HG02840 (cell line): ENCODE results near the gene SLAMF1.
"Not testable (repeated sequence)": the region's sequence is repeated elsewhere in the genome, so short reads cannot be mapped to it uniquely, and the experiment has no call there.

Source experiments
- ATAC-seq: cut with Tn5 transposase; IDR thresholded peaks from one replicate; pipeline ENCODE4 v1.9.1; 2021; ENCODE audit warnings: mild to moderate bottlenecking, moderate library complexity, moderate number of reproducible peaks; ENCODE audit not compliant: unreplicated experiment, low FRiP score

SLAMF1 gene

GRCh38 chr1:160570840-160571239, 76.0 kb downstream of the SLAMF1 start:
- no peak for ATAC-seq

DNA sequence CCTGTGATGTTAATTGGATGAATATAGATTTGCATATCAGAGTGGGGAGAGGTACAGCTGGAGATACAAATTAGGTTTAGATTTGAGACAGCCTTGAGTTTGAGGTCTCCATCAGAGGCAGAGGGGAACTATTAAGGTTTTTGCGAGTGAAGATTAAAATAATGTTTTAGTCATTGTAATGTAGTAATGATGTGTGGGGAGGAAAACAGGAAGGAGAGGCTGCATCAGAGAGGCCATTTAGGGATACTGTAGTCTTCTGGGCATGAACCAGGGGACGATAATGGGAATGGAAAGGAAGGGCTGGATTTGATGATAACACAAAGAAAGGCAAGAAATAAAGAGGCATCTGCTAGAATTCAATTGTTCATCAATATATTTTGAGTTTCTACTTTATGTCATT, 77.0 kb downstream of the SLAMF1 start:
- no peak for ATAC-seq

DNA sequence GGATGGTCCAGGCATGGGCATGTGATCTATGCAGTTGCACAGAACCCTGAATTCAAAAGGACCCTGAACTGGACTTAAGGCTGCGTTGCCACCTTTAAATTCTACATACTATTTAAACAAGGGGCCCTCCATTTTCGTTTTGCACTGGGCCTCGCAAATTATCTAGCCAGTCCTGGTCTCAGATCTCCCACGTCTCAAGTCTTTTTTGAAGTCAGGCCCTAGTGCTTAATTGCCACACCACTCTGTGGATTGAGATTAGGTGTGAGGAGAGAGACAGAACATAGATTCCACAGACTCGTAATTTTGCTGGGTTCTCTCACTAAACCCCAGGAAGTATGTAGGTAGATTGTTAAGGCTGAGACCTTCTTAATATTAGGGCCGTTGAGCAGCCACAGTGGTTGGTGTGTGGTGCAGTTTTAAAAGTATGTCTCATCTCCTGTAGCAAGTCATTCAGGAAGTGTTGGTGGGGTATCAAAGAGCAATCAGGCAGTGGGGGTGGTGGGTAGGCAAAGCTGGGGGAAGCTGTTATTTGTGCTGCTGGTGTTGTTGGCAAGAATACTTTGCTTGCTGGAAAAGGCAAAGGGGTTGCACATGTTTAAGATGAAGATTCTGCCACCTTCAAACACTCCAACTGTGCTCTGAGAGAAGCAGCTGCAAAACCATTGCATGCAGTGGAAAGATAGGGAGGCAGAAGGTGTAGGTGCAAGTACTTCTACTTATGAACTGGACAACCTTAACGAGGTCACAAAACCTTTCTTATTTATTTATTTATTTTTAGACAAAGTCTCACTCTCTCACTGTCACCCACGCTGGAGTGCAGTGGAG, 78.8 kb downstream of the SLAMF1 start:
- ATAC-seq: no peak

DNA sequence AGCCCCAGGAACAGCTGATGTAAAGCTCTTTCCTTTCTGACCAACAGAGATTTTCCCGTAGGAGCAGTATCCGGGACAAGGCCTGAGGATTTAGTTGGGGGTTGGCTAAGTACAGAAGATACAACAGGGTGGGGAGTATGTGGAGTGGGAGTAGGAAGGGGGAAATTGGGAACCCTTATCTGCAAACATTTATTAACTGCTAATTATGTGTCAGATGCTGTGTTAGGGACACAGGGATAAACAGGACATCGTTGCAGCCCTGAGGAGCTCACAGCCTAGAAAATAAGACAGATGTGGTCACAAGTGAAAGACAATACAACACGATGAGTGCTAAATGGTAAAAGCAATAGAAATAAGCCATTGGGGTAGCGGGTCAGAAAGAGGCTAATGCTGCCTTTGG, 79.5 kb downstream of the SLAMF1 start:
- ATAC-seq: no peak

DNA sequence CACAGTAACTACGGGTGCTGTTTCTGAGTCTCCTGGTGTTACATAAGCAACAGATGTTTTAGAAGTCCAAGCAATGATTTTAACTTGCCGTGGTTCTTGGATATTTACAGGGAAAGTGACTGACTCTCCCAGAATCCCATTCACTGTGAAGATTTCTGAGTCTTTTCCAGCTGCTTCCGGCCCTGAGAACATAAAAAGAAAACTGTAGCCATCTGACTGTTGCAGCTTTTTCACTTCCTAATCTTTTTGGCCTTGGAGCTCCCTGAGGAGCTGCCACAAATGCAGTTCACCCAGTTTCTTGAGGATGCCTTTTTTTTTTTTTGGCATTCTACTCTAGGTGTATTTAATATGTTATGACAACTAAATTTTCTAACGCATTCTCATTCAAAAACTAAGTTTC, 81.3 kb downstream of the SLAMF1 start:
- no peak for ATAC-seq

- ATAC-seq: not testable (repeated sequence)
Observed at GRCh38 chr1:160563230-160563629, 83.6 kb downstream of the SLAMF1 start.

- not testable (repeated sequence) for ATAC-seq
Observed at GRCh38 chr1:160562745-160563144, 84.1 kb downstream of the SLAMF1 start.

DNA sequence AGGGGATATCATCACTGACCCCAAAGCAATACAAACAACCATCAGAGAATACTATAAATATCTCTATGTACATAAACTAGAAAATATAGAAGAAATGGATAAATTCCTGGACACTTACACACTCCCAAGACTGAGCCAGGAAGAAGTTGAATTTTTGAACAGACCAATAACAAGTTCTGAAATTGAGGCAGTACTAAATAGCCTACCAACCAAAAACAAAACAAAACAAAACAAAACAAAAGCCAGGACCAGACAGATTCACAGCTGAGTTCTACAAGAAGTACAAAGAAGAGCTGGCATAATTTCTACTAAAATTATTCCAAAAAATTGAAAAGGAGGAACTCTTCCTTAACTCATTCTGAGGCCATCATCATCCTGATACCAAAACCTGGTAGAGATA, 86.0 kb downstream of the SLAMF1 start:
- ATAC-seq: no peak

- no peak for ATAC-seq
Observed at GRCh38 chr1:160560045-160560705, 86.7 kb downstream of the SLAMF1 start.

DNA sequence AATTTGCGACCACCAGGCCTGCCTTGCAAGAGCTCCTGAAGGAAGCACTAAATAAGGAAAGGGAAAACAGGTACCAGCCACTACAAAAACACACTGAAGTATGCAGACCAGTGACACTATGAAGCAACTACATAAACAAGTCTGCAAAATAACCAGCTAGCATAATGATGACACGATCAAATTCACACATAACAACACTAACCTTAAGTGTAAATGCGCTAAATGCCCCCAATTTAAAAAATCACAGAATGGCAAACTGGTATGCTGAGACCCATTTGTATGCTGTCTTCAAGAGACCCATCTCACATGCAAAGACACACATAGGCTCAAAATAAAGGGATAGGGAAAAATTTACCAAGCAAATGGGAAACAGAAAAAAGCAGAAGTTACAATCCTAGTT, 87.4 kb downstream of the SLAMF1 start:
- ATAC-seq: not testable (repeated sequence)

GRCh38 chr1:160558660-160559380, 88.0 kb downstream of the SLAMF1 start:
- no peak for ATAC-seq
